Measurements from ENCODE around the gene FAF1.

- TF ChIP-seq, protein P1, sequence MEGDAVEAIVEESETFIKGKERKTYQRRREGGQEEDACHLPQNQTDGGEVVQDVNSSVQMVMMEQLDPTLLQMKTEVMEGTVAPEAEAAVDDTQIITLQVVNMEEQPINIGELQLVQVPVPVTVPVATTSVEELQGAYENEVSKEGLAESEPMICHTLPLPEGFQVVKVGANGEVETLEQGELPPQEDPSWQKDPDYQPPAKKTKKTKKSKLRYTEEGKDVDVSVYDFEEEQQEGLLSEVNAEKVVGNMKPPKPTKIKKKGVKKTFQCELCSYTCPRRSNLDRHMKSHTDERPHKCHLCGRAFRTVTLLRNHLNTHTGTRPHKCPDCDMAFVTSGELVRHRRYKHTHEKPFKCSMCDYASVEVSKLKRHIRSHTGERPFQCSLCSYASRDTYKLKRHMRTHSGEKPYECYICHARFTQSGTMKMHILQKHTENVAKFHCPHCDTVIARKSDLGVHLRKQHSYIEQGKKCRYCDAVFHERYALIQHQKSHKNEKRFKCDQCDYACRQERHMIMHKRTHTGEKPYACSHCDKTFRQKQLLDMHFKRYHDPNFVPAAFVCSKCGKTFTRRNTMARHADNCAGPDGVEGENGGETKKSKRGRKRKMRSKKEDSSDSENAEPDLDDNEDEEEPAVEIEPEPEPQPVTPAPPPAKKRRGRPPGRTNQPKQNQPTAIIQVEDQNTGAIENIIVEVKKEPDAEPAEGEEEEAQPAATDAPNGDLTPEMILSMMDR (IDR thresholded peaks at IDR 0.05; ENCODE audit: extremely low read depth in 1 of 2, insufficient read depth in 1 of 2, low read depth in 1 of 2, low read length in 2 of 2) = no peak
- TF ChIP-seq GATA2 (IDR thresholded peaks at IDR 0.05; ENCODE audit: insufficient read depth, insufficient read length, low read depth, low read length) (no peak), MYC (IDR thresholded peaks at IDR 0.05; ENCODE audit: low read depth, low read length) (no peak), POLR2A (IDR thresholded peaks at IDR 0.05; ENCODE audit: low read depth, low read length) (no peak), POLR2AphosphoS5 (IDR thresholded peaks at IDR 0.05; ENCODE audit: insufficient read depth, low read depth, low read length) (no peak), JUN (IDR thresholded peaks at IDR 0.05; ENCODE audit: borderline replicate concordance, insufficient read depth, insufficient read length, low read depth) (no peak), FOS (IDR thresholded peaks at IDR 0.05; ENCODE audit: borderline replicate concordance, insufficient read depth, low read length) (no peak)
- TF ChIP-seq, protein P2, sequence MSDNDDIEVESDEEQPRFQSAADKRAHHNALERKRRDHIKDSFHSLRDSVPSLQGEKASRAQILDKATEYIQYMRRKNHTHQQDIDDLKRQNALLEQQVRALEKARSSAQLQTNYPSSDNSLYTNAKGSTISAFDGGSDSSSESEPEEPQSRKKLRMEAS (IDR thresholded peaks at IDR 0.05; ENCODE audit: insufficient read depth, insufficient read length) = no peak
Observed at GRCh38 chr1:50861772-50862171, 98.3 kb downstream of the FAF1 start.
